GM03348 (cell line): Measurements from ENCODE around the gene ZFP28.

Experiments used
- DNase-seq: peaks from one replicate; pipeline ENCODE4 v3.0.0; 2012; ENCODE audit warnings: low spot score

ZFP28 gene

DNA sequence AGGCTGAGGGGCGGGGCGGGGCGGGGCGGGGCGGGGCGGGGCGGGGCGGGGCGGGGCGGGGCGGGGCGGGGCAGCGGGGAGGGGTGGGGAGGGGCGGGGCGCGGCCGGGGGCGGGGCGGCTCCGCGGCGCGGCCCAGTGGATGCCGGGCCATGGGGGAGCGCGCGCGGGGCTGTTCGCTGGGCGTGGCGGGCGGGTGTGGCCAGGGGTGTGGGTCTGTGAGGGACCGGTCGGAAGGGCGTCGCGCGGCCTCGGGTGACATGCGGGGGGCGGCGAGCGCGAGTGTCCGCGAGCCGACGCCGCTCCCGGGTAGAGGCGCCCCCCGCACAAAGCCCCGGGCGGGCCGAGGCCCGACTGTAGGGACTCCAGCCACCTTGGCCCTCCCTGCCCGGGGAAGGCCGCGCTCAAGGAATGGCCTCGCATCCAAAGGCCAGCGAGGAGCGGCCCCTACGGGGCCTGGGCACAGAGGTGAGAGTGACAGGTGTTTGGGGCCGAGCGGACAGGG, at the start of gene ZFP28:
TSS of gene ZFP28 (plus strand) at position 188 of the 503 bp plus-strand sequence. CDS start at position 259, 71 bp downstream.
- peak; percentile 94 for DNase-seq

DNA sequence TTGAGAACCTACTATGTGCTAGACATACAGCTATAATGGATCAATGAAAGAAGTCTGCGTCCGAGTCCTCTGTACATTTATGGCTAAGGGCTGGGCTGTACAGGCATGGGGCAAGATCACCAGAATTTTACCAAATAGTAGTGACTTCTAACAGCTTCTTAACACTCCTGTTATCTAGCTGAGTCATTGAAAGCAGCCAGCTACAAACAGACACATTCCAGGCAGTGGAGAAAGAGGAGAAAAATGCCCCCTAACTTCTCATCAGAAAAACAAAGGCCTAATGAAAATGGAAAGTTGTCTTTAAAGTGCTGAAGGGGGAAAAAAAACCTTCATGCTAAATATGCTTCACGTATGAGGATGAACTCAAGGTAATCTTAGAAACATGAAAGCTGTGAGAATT, 47.3 kb upstream of the ZFP28 start:
- DNase-seq, result no peak

- no peak for DNase-seq
Observed at GRCh38 chr19:56504581-56504980, 34.2 kb upstream of the ZFP28 start.

- peak; percentile 100 for DNase-seq
Observed at GRCh38 chr19:56507446-56508289, 31.1 kb upstream of the ZFP28 start, which contains the start of gene ZNF471. Gene ZNF471 (plus strand): TSS chr19:56507855. CDS start chr19:56511572, 3,717 bp downstream.

DNA sequence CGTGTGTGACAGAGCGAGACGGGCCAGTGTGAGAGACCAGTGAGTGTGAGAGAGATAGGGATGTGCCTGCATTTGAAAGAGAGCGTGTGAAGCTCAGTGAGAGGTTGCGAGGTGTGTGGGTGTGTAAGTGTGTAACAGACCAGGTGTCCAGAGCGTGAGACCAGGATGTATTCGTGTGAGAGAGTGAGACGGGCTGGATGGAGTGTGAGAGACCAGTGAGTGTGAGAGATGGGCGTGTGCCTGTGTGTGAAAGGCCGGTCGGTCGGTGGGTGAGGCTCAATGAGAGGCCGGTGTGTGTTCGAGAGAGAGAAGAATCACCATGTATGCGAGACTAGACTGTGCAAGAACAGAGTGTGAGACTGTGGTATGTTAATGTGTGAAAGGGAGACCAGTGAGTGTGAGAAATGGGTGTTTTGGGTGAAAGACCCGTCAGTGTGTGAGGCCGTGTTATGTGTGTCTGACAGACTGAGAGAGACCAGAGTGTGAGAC, 30.4 kb upstream of the ZFP28 start:
- DNase-seq, result no peak

- no peak for DNase-seq
Observed at GRCh38 chr19:56525214-56525860, 13.4 kb upstream of the ZFP28 start.

DNA sequence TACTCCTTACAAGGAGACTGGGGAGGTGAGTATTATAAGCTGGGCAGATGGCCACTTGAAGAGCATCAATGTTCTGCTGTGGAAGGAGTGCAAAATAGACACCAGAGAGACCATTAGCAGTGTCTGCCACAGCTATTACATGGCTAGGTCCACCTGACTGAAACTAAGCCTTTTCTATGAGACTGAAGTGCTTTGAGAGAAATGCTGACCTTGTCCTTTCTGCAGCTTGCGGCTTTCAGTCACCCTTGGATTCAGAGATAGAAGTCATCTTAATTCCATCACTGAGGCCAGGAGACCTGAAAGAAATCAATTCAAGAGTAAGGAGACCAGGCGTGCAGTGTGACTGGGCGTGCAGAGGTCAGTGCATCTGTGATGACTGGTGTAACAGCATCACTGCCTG, 1.3 kb upstream of the ZFP28 start:
- no peak for DNase-seq

DNA sequence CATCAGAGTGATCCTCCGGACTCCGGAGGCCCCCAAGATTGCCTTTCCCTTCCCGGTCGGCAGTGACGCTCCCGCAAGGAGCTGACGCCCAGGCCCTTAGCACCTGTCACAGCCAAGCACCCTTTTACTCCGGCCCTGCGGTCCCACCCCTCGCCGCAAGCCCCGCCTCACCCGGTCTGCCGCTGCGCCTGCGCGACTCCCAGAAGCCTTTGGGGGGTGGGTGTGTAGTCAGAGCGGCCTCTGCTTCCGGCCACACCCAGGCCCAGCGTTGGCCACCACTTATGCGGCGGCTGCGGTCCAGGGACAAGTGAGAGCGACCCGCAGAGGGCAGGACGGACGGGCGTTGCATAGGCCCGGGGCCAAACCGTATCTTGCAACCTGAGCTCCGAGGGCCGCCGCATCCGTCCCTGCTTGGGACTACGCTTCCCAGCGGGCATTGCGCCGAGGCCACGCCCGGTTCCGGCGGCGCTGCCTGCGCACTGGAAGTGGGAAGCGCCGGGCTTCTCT, 441 bp upstream of the ZFP28 start:
- DNase-seq, result peak; percentile 96

GRCh38 chr19:56543776-56544175, 5.0 kb downstream of the ZFP28 start:
- no peak for DNase-seq

DNA sequence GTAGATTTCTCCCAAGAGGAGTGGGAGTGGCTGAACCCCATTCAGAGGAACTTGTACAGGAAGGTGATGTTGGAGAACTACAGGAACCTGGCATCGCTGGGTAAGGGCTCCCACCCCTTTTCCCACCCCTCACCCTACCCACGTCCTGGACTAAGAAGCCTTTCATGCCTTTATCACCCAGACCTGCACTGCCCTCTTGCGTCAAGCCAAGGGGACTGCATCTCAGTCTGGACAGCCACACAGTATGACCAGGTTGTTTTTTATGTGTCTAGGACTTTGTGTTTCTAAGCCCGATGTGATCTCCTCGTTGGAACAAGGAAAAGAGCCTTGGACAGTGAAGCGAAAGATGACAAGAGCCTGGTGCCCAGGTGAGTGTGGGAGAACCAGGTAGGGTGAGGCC, 8.8 kb downstream of the ZFP28 start:
- no peak for DNase-seq

DNA sequence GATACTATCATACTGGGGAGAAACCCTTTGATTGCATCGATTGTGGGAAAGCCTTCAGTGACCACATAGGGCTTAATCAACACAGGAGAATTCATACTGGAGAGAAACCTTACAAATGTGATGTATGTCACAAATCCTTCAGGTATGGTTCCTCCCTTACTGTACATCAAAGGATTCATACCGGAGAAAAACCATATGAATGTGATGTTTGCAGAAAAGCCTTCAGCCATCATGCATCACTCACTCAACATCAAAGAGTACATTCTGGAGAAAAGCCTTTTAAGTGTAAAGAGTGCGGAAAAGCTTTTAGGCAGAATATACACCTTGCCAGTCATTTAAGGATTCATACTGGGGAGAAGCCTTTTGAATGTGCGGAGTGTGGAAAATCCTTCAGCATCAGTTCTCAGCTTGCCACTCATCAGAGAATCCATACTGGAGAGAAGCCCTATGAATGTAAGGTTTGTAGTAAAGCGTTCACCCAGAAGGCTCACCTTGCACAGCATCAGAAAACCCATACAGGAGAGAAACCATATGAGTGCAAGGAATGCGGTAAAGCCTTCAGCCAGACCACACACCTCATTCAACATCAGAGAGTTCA, 15.6 kb downstream of the ZFP28 start:
- no peak for DNase-seq

- DNase-seq, result no peak
Observed at GRCh38 chr19:56562766-56563165, 24.0 kb downstream of the ZFP28 start.

DNA sequence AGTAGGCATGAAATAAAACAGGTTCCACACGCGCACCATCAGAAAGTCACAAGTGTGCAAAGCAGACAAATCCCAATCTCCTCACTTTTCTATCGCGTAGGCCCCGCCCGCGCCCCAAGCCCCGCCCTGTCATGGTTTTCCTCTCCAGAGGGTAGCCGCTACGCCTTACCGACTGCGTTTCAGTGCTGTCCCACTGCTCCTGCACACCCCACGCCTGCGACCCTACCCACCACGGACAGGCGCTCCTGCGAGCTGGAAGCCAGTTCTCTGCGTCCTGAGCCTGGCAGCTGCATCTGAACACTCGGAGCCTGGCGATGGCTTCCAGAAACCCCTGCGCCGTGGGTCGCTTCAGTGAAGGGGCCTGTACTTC, 28.1 kb downstream of the ZFP28 start:
- DNase-seq, result peak; percentile 72

DNA sequence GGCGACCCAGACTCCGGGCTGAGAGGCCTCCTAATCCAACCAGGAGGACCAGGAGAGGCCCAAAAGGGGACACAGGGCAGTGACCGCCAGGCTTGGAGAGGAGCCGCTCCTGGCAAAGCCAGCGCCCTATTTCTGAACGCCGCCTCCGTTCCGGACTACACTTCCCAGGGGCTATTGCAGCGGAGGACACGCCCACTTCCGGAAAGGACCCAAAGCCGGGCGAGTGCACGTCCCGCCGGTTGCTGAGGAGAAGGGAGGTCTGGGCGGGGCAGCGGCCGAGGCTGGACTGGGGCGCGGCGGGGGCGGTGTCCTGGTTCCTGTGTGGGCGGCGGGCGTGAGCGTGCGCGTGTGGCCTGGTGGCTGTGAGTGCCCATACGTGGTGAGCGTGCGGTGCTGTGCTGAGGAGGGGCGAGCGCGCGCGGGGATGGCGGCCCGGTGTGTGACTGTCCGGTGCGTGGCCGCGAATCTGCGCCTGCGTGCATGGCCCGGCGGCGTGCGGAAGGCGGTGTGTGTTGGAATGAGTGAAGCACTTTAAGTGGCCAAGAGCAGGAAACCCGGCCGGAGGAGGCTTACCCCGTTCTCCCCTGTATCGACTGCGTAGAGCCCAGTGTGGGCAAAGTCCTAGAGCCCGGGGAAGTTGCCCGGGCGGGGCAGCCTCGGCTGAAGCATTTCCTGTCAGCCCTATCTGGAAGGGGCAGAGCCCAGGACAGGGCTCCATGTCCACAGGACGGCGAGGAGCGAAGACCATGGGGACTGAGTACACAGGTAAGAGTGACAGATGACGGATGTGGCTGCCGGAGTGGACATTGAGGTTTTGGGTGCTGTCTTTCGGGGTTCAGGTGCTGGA, 28.7 kb downstream of the ZFP28 start, which contains the start of gene ZNF470:
TSS of gene ZNF470 (plus strand) at position 195 of the 847 bp plus-strand sequence. CDS start 2,844 bp downstream, outside the sequence.
- DNase-seq, result peak; percentile 97

DNA sequence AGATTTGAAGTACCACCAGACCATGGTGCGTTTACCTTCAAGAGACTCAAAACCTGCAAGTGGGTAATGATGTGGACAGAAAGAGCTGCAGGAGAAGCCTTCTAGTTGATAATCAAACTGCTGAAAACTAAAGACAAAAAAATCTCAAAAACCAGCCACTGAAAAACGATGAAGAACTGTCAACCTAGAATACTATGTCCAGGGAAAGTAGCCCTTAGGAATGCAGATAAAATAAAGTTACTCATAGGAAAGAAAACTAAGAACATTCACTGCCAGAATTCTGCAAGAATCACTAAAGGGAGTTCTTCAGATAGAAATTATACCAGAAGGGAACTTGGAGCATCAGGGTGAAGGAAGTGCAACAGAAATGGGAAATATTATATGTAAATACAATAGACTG, 33.8 kb downstream of the ZFP28 start:
- no peak for DNase-seq

- DNase-seq, result no peak
Observed at GRCh38 chr19:56573914-56574313, 35.2 kb downstream of the ZFP28 start.

DNA sequence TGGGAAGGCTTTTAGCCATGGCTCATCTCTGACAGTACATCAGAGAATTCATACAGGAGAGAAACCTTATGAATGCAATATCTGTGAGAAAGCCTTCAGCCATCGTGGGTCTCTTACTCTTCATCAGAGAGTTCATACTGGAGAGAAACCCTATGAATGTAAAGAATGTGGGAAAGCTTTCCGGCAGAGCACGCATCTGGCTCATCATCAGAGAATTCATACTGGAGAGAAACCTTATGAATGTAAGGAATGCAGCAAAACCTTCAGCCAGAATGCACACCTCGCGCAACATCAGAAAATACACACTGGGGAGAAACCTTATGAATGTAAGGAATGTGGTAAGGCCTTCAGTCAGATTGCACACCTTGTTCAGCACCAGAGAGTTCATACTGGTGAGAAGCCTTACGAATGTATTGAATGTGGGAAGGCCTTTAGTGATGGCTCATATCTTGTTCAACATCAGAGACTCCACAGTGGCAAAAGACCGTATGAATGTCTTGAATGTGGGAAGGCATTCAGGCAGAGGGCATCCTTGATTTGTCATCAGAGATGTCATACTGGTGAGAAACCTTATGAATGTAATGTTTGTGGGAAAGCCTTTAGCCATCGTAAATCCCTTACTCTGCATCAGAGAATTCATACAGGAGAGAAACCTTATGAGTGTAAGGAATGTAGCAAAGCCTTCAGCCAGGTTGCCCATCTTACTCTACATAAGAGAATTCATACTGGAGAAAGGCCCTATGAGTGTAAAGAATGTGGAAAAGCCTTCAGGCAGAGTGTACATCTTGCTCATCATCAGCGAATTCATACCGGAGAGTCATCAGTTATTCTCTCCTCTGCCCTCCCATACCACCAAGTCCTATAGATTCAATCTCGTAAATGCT, 39.2 kb downstream of the ZFP28 start:
- DNase-seq, result no peak

GRCh38 chr19:56594446-56594782, 55.7 kb downstream of the ZFP28 start:
- DNase-seq, result no peak

DNA sequence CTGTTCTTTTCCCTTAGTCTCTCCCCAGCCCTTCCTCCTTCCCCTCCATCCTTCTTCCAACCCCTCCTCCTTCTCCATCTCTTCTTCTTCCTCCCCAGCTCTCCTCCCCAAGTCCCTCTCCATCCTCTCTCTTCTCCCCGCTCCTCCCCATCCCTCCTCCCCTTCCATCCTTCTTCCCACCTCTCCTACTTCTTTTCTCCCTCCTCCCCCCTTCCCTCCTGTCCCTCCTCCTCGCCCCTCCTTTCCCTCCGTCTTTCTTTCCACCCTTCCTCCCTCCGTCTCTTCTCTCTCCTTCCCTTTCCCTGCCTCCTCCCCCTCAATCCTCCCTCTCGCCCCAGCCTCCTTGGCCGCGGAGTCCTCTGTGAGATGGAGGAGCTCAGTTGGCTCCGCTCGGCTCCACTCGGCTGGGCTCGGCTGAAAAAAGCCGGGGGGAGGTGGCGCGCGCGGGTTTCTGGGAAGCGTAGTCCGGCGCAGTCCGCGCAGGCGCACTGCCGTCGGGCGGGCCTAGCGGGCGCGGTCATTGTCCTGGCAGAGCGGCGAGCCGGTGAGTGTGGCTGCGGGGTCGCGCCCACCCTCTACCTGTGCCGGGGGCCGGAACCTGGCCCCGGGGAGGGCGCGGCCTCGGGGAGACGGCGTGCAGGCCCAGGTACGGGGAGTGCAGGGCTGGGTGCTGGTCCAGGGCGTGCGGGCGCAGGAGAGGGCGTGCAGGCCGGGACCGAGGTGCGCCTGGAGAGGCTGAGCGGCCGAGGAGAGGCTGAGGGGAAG, 56.2 kb downstream of the ZFP28 start, which contains the start of gene ZNF71:
TSS of gene ZNF71 (plus strand) at position 520 of the 765 bp plus-strand sequence. CDS start 6,257 bp downstream, outside the sequence.
- DNase-seq, result peak; percentile 99

DNA sequence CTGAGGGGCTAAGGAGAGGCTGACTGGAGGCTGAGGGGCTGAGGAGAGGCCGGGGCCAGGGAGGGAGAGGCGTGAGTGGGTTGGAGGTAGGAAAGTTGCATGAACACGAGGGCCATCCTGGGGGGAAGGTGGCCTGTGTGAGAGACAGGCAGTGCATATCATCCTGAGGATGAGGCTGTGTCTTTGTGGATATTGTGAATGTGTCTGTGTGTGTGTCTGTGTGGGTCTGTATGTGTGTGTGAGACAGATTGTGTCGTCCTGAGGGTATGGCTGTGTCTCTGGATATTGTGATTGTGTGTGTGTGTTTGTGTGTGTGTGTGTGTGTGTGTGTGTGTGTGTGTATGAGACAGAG, 56.8 kb downstream of the ZFP28 start:
- DNase-seq, result no peak
